Smooth muscle cell (in vitro differentiated cells): ENCODE results near the gene ACSL3. TPM values are rescaled to one million over a fixed set of nuclear protein-coding genes. Genes with fewer than 3 reads are reported as not detected.

Experiments used
- DNase-seq: peaks from one replicate; lab custom pipeline; 2025; ENCODE audit not compliant: unreplicated experiment; lab: John Stamatoyannopoulos, UW
- H2AFZ ChIP-seq: fragments of 200-600 bp; sonication (generic); 2 replicates; pipeline ENCODE4 v1.6.0; 2016; ENCODE audit warnings: antibody characterized with exemption, low read depth, mild to moderate bottlenecking
- H3F3A ChIP-seq: fragments of 200-600 bp; sonication (generic); 2 replicates; pipeline ENCODE4 v1.6.0; 2017; ENCODE audit warnings: antibody characterized with exemption, low read depth
- H3K27ac ChIP-seq: fragments of 200-600 bp; sonication (generic); 2 replicates; pipeline ENCODE4 v1.5.1; 2016; ENCODE audit warnings: low read depth, mild to moderate bottlenecking
- H3K27me3 ChIP-seq: fragments of 200-600 bp; sonication (generic); 2 replicates; pipeline ENCODE4 v1.6.1; 2016; ENCODE audit warnings: low read depth, mild to moderate bottlenecking
- H3K36me3 ChIP-seq: fragments of 200-600 bp; sonication (generic); 2 replicates; pipeline ENCODE4 v1.5.1; 2016; ENCODE audit warnings: low read depth
- H3K4me1 ChIP-seq: fragments of 200-600 bp; sonication (generic); 2 replicates; pipeline ENCODE4 v1.5.1; 2016; ENCODE audit warnings: low read depth
- H3K4me2 ChIP-seq: fragments of 200-600 bp; sonication (generic); 2 replicates; pipeline ENCODE4 v1.6.0; 2016; ENCODE audit warnings: mild to moderate bottlenecking
- H3K4me3 ChIP-seq: fragments of 200-600 bp; sonication (generic); 2 replicates; pipeline ENCODE4 v1.5.1; 2016; ENCODE audit warnings: mild to moderate bottlenecking
- H3K79me2 ChIP-seq: fragments of 200-600 bp; sonication (generic); 2 replicates; pipeline ENCODE4 v1.6.0; 2016; ENCODE audit warnings: low read depth, mild to moderate bottlenecking
- H3K9ac ChIP-seq: fragments of 200-600 bp; sonication (generic); 2 replicates; pipeline ENCODE4 v1.6.0; 2016; ENCODE audit warnings: low read depth
- H3K9me3 ChIP-seq: fragments of 200-600 bp; sonication (generic); replicated peaks from 2 replicates; pipeline ENCODE4 v1.5.1; 2016; ENCODE audit warnings: low read depth
- H4K20me1 ChIP-seq: fragments of 200-600 bp; sonication (generic); 2 replicates; pipeline ENCODE4 v1.6.0; 2016; ENCODE audit warnings: low read depth
- WGBS: methylation state at CpG from one replicate; pipeline ENCODE4 v1.1.7; 2016; ENCODE audit warnings: low lambda C conversion rate; 5-methylcytosine and 5-hydroxymethylcytosine counted together
- polyA plus RNA-seq: library from polyadenylated mRNA; unstranded; fragments of >200 nt; fragmentation: Nextera tagmentation; extraction: Ambion mirVana; gene quantifications from 2 replicates; pipeline ENCODE4 v1.2.1, GENCODE V29; 2016
- total RNA-seq: library from RNA; depleted of rRNA; stranded (reverse); fragments of >200 nt; gene quantifications from 2 replicates; pipeline ENCODE4 v1.2.3, GENCODE V29; 2014
- TF ChIP-seq, protein P1 (sequence below): fragments of 200-600 bp; sonication (generic); IDR thresholded peaks from 2 replicates; pipeline ENCODE4 v1.5.1; 2017; ENCODE audit warnings: borderline replicate concordance, mild to moderate bottlenecking, antibody characterized with exemption; ENCODE audit not compliant: insufficient read depth, poor library complexity, severe bottlenecking

Gene ACSL3
- total and polyA plus RNA-seq, 2 experiments from 2014 or later = 111 to 183 TPM

DNA sequence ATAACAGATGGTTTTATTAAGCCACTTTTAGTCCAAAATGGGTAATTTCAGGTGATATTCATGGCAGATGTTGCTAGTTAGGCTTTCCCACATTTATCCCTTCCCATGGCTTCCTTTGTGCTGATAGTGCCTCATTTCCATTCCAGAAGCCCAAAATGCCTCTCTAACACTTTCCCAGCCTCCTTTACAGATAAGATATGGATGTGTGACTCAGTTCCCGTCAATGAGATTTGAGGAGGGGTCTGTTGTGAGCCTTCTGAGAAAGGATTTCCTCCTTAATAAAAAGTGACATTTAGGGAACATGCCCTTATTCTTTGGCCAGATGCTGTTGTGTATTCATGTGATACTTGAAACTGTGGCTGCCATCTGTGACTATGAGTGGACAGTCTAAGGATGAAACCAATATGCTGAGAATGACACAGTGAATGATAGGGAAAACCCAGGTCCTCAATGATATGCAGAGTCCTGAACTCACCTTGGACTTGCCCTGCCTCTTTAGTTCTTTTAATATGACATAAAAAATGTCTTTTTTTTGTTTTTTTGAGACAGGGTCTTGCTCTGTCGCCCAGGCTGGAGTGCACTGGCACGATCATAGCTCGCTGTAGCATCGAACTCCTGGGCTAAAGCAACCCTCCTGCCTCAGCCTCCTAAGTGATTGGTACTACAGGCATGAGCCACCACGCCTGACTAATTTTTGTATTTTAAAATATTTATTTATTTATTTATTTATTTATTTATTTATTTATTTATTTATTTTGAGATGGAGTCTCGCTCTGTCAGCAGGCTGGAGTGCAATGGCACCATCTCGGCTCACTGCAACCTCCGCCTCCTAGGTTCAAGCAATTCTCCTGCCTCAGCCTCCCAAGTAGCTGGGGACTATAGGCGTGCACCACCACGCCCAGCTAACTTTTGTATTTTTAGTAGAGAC is 5.8 kb upstream of the ACSL3 start:
- DNase-seq = no peak
- H3K36me3 ChIP-seq = no peaks in the 10 kb centered on the region
- H3K9ac ChIP-seq = no peak overlapping the region
- no peak overlapping the region for H3K4me2 ChIP-seq
- TF ChIP-seq, protein P1, sequence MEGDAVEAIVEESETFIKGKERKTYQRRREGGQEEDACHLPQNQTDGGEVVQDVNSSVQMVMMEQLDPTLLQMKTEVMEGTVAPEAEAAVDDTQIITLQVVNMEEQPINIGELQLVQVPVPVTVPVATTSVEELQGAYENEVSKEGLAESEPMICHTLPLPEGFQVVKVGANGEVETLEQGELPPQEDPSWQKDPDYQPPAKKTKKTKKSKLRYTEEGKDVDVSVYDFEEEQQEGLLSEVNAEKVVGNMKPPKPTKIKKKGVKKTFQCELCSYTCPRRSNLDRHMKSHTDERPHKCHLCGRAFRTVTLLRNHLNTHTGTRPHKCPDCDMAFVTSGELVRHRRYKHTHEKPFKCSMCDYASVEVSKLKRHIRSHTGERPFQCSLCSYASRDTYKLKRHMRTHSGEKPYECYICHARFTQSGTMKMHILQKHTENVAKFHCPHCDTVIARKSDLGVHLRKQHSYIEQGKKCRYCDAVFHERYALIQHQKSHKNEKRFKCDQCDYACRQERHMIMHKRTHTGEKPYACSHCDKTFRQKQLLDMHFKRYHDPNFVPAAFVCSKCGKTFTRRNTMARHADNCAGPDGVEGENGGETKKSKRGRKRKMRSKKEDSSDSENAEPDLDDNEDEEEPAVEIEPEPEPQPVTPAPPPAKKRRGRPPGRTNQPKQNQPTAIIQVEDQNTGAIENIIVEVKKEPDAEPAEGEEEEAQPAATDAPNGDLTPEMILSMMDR = no peak
- H4K20me1 ChIP-seq = no peaks in the 10 kb centered on the region
- WGBS = 88% methylated on average over 11 of the region's 11 CpGs
- H3F3A ChIP-seq = peaks cover 5% of the 10 kb centered on the region
- peaks cover 7% of the 10 kb centered on the region for H3K4me1 ChIP-seq
- no peak overlapping the region for H3K4me3 ChIP-seq
- H2AFZ ChIP-seq = no peak overlapping the region
- no peak overlapping the region for H3K27ac ChIP-seq
- H3K9me3 ChIP-seq = no peaks in the 10 kb centered on the region
- H3K79me2 ChIP-seq = no peaks in the 10 kb centered on the region
- no peaks in the 10 kb centered on the region for H3K27me3 ChIP-seq

DNA sequence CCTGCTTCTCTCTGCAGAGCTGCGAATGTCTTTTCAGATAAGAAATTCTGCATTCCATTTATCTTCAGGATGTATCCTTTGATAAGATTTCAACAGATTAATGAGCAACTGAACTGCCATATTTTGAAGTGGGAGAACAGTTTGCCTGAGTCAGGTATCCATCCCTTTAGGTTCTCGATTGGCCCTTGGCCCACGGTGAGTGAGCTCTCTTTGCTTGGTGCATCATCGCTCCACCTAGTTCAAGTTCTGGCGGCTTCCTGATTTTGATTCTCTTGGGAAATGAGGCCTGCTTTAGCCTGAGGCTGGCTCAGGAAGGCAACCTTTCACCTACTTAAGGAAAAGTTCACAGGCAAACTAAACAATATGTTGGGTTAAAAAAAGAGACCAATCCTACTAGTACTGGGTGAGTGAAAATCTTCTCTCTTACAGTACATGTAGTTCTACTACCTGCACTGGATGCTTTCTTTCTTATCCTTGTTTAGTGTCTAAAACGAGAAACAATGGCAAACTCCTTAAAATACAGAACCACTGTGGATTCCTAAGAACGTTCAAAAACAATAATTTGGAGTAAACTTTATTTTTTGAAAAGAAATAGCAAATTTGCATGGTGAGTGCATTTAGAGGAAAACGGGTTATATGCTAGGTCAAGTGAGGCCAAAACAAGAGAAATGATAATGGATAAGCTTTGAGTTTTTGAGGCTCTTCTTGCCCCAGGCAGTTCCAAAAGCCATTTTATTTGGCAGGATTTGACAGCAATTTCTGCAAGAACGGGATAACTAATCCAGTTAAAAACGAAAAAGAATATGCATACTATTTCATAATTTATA is 837 bp upstream of the ACSL3 start:
- TF ChIP-seq, protein P1 = no peak
- Histone ChIP-seq H3K9ac (peak overlapping the region; percentile 2), H4K20me1 (peaks cover 41% of the 10 kb centered on the region), H3K27me3 (no peaks in the 10 kb centered on the region), H3K36me3 (no peaks in the 10 kb centered on the region), H3K4me3 (peak overlapping the region; percentile 98), H3K9me3 (no peaks in the 10 kb centered on the region), H3K4me1 (peaks cover 37% of the 10 kb centered on the region), H3K27ac (peak overlapping the region; percentile 51), H3F3A (peaks cover 20% of the 10 kb centered on the region), H3K4me2 (peak overlapping the region; percentile 94), H2AFZ (peak overlapping the region; percentile 29), H3K79me2 (peaks cover 43% of the 10 kb centered on the region)
- WGBS = 22% methylated on average over 10 of the region's 10 CpGs
- DNase-seq = no peak

DNA sequence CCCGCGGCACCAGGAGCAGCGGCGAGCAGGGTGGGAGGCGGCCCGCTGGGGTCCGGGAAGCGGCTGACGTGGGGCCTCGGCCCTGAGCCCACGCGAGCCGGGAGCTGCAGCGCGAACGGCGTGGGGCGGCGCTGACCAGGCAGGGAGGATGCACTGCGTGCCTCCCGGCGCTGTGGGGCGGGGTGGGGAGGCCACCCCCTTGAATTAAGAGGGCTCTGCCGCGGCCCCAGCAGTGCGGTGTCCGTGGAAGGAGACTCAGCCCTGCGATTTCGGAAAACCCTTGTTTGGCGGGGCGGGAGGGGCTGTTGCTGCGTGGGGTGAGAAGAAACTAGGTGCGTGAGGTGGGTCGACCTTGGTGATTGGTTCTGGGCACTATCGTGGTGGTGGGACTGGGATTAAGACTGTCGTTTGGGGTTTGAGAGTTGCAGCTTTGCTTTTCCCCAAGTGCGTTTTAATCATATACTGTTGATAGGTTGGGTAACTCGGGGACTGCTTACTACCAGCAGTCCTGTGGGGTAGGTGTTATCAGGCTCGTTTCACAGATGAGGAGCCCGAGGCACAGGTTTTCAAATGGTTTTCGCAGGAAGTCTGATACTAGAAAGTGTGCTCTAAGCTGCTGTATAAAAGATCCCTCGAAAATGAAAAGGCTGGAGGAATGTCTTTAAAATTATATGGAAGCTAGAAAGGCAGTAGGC is 722 bp downstream of the ACSL3 start:
- H2AFZ ChIP-seq = no peak overlapping the region
- no peak for DNase-seq
- H3K9ac ChIP-seq = peak overlapping the region; percentile 94
- H3K36me3 ChIP-seq = no peaks in the 10 kb centered on the region
- H3K4me1 ChIP-seq = peaks cover 40% of the 10 kb centered on the region
- no peaks in the 10 kb centered on the region for H3K9me3 ChIP-seq
- H3F3A ChIP-seq = peaks cover 20% of the 10 kb centered on the region
- peaks cover 57% of the 10 kb centered on the region for H4K20me1 ChIP-seq
- no peaks in the 10 kb centered on the region for H3K27me3 ChIP-seq
- H3K79me2 ChIP-seq = peaks cover 58% of the 10 kb centered on the region
- H3K4me3 ChIP-seq = peak overlapping the region; percentile 98
- TF ChIP-seq, protein P1 = no peak
- WGBS = 0% methylated on average over 31 of the region's 42 CpGs
- peak overlapping the region; percentile 89 for H3K27ac ChIP-seq
- H3K4me2 ChIP-seq = peak overlapping the region; percentile 94
